Measurements from ENCODE around the gene NDRG4.
A peak's percentile ranks its signal among the peaks of the same experiment; 100 is the strongest.

Gene NDRG4, protein sequence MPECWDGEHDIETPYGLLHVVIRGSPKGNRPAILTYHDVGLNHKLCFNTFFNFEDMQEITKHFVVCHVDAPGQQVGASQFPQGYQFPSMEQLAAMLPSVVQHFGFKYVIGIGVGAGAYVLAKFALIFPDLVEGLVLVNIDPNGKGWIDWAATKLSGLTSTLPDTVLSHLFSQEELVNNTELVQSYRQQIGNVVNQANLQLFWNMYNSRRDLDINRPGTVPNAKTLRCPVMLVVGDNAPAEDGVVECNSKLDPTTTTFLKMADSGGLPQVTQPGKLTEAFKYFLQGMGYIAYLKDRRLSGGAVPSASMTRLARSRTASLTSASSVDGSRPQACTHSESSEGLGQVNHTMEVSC

DNA sequence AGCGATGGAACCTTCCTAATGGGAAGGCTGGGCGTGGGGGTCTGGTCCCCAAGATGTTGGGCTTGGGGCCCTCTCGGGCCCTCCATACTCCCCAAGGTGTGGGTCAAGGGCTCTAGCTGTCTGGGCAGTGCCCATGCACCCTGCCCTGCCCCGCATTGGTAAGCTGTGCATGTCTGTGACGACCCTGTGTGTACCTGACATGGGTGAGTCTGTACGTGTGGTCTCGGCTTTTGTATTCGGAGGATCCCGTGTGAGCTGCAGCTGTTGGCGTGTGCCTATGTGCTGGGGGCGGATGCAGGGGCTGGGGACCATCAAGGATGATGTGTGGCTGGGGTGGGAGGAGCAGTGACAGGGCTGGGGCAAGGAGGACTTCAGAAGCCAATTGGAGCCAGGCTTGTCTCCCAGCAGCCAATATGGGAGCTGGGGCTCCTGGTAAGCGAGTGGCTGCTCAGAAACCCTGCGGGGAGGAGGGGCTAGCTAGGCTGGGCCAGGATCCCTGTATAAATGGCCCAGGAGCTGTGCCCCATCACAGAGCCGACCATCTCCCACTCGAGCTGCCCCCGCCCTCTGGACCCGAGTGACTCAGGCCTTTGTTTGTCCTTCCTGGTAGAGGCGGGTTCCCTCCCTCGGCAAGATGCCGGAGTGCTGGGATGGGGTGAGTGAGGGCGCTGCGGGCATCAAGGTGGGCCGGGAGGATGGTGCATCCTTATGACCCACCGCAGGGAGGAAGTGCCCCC is at the start of gene NDRG4:
NDRG4 (plus strand) TSS at position 529 of the 737 bp plus-strand sequence; CDS start at position 635, 106 bp downstream.
- peak; percentile 78 for DNase-seq (ENCODE audit: low read depth, low spot score)

DNA sequence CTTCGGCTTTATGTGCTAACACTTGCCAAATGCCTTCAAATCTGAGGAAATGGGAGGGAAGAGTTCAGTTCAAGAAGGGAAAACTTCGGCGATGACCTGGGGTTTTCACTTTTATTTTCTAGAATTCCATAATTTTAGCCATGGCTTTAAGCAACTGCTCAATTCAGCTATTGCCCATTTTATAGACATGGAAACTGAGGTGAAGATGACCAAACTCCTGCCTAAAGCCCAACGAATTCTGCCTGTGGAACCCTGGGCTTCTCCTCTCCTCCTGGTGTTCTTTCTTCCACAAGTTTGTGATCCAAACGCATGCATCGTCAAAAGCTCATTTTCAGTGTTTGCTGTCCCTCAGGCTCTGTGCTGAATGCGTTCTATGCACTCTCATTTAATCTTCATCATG is 49.4 kb upstream of the NDRG4 start:
- DNase-seq (ENCODE audit: low read depth, low spot score): no peak

DNA sequence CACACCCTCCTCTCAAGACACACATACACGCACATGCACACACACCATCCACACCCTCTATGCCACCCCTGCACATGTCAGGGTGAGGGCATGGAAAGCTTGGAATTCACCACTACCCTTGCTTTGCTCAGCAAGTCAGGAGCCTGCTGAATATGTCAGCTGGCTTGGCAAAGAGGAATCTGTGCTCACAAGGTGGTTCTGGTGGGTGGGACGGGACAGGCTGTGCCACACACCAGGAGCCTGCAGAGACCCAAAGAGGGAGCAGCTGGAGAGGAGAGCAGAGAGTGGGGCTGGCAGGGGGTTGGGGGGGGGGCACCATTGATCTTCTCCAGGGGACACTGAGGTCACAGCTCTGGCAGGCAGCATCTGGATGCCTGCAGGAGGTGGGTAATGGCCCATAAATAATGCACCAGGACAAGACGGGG is 48.7 kb upstream of the NDRG4 start:
- no peak for DNase-seq (ENCODE audit: low read depth, low spot score)

DNA sequence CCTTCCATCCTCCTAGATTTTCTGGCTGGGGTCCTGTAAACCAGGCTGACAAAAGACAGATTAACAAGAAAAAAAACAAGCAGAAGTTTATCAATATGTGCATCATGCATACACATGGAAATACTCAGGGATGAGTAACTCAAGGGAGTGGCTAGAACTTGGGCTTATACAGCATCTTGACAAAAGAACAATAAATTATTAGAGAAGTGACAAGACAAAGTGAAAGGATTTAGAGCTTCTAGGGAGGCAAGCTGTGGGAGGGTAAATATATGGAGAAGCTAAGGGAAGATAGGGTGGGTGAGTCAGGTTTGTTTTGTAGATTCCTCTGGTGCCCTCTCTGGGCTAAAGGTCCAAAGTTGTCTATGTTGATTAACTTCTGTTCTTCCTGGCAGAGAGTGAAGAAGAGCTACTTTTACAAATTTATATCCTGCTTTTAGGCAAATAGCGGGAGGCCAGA is 48.0 kb upstream of the NDRG4 start:
- no peak for DNase-seq (ENCODE audit: low read depth, low spot score)

DNA sequence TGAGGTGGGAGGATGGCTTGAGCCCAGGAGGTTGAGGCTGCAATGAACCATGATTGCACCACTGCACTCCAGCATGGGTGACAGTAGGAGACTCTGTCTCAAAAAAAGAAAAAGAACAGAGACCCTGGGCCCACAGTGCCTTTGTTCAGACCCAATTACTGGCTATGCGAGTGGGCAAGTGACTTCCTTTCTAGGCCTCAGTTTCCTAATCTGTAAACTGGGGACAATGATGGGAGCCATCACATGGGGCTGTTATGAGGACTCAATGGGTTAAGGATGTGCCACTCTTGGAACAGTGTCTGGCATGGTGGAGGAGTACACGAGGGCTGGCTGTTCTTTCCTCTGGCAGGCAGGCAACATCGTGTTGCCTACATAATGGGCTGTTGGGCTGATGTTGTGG is 47.3 kb upstream of the NDRG4 start:
- no peak for DNase-seq (ENCODE audit: low read depth, low spot score)

DNA sequence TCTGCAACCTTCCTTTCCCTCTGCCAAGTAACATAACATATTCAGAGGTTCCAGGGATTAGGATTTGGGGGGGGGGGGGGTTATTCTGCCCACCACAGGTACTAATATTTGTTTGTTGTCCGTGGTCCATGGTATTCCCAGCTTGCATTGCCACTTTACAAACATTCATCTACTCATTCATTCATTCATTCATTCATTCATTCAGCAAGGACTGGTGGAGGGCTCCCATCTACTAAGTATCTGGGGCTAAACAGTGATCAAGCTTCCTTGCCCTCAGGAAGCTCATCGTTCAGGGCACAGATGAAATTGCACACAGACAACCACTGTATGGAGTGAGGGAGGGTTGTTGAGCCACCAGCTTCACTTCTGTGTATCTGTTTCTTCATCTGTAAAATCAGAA is 45.8 kb upstream of the NDRG4 start:
- no peak for DNase-seq (ENCODE audit: low read depth, low spot score)

DNA sequence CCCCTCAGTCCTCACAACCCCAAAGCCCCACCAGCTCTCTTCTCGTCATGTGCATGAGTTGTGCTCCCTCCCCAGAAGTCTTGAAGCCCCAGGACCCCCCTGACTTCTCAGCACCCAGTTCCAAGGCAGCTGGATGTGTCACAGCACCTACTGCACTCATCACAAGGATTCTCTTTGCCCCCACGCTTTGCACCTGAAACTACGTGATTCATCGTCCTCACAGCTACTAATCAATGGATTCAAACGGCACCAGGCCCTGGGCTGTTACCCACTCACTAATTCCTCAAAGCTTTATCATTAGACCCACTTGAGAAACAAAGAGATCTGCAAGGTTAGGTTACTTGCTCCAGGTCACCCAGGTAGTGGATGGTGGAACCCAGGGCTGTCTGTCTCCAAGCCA is 45.1 kb upstream of the NDRG4 start:
- no peak for DNase-seq (ENCODE audit: low read depth, low spot score)

DNA sequence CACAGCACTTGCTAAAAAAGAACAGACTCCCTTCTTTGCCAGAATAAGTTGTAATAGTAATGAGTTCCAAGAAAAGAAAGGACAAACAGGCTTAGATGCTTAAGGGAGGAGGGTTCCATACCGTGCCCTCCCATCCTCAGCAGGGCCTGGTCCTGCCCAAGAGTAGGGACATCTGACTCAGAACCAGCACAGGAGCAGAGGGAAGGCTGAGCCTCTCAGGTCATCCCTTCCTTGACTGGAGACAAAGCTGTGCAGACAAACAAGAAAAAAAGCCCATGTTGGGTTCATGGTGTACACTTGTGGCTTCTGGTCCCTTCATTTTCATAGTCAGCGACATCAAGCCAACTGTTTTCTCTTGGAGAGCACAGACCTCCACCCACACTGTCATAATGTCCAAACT is 44.2 kb upstream of the NDRG4 start:
- no peak for DNase-seq (ENCODE audit: low read depth, low spot score)

DNA sequence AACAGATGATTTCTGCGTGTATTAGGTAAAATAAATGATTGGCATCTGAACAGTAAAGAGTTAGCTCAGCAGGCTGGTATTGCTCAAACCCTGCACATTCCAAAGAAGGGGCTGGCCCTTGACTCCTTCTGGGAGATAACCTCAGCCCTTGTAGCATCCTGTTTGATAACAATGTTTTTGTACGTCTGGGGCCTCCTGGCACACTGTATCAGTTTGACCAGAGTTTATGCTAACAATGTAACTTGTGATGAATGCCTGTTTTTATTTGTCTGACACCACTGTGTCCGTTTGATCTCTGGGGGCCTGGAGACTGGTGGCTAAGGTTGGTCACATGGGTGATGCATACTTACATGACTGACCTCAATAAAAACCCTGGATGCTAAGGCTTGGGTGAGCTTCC is 43.8 kb upstream of the NDRG4 start:
- no peak for DNase-seq (ENCODE audit: low read depth, low spot score)

DNA sequence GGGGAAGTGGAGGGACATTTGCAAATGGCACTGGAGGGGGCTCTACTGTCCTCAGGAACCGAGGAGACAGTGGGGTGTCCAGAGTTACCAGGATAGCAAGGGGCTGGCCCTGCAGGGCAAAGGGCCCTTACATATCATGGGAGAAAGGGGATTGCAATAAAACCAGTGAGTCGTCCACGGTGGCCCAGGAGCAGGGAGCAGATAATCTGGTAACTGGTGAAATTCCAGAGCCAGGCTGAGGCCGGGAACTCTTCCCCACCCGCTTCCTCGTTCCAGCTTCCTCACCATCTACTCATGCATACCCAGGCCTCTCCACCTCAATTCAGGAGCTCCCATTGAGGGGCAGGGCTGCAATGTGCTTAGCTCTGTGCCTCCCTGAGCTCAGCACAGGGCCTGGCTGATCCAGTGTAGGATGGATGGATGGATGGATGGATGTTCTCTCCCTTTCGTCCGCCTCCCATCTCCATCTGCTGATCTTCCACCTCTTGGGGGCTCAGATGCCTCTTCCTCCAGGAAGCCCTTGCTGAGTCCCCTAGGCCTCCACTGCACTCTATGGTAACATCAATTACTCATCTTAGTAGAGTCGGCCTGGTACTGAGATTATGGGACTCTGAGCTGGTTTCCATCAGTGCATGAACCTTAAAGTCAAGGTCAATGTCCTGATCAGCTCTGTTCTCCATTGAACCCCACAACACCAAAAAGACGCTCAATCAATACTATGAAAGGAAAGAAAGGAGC is 41.2 kb upstream of the NDRG4 start:
- no peak for DNase-seq (ENCODE audit: low read depth, low spot score)

DNA sequence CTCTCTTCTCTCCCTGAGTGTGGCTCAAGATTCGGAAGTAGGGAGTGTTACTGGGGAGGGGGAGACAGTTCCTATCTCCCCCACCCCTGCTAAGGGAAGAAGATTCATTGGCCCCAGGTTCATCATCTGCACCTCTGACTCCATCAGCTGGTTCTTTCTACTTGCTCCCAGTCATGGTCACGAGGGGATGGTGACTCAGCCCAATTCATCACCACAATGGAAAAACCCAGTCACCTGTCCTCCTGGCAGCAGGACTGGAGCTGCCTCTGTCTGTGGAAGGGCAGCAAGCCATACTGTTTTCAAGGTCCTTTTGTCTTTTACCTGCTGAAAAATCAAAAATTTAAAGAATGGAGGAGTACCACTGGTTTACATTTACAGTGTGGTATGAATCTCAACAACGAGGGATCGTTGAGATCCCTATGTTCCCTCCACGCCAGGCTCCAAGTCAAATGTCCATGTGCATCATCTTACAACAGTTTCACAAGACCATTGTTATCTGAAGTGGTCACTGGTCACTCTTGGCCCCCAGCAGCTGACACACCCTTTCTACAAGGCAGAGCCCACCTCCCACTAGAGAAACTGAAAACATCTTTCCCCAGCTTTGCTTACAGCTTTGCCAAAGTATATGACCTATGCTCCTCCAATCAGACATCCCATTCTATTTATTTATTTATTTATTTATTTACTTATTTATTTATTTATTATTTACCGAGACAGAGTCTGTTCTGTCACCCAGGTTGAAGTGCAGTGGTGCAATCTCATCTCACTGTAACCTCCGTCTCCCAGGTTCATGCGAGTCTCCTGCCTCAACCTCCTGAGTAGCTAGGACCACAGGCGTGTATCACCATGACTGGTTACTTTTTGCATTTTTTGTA is 40.4 kb upstream of the NDRG4 start:
- DNase-seq (ENCODE audit: low read depth, low spot score): no peak

DNA sequence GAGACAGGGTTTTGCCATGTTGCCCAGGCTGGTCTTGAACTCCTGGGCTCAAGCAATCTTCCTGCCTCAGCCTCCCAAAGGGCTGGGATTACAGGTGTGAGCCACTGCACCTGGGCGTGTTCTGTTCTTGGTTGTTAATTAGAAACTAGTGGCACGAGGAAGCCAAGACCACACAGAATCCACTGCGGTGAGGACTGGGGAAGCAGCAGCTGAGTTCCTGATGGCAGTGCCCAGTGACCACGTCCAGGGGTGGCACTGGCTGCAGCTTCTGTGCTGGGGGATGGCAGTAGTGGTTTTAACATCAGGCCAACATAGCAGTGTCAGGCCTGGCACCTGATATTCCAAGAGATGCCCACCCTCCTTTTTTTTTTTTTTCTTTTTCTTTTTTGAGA is 39.7 kb upstream of the NDRG4 start:
- no peak for DNase-seq (ENCODE audit: low read depth, low spot score)

DNA sequence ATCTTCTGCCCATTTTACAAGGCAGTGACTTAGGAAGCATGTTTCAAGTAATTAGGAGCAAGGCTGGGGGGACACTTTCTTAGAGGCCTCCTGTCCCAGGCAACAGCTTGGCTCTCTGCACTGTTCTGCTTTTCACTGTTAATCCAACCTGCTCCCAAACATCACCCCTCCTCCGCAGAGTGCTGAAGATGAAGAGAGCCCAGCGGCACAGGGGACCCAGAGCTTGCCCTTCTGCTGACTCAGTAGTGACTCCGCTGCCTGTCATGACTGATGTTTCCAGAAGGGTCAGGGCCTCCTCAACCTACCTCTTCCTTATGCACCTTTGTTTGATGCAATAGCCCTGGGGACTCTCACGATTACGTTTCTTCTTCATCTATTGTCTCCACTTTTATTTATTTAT is 38.9 kb upstream of the NDRG4 start:
- no peak for DNase-seq (ENCODE audit: low read depth, low spot score)

DNA sequence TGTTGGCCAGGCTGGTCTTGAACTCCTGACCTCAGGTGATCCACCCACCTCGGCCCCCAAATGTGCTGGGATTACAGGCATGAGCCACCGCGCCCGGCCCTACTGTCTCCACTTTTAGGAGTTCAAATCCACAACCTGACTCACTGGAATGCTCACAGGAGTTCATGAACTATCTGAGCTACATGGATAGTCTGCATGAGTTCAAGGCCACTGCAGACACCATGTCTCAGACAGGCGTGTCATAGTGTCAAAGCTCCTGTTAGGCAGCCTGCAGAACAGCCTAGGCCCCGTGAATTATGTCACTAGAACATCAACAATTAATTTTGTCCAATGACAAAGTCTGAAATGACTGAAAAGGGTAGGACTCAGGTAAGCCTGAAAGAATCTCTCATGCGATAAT is 38.3 kb upstream of the NDRG4 start:
- no peak for DNase-seq (ENCODE audit: low read depth, low spot score)

DNA sequence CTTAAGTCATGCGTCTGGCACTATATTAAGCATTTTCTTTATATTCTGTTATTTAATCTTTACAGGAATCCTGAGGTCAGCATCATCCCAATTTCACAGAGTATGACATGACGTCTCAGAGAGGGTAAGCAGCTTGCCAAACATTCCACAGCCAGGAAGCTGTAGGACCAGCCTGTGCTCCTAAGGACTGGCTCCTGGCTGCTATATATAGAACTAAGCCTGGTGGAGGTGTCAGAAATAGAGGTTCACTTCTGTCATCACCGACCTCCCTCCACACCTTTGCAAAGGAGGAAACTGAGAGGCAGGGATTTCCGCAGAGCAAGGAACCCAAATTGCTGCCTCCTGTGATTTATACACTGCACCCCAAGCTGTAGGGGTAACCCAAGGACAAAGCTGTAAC is 37.9 kb upstream of the NDRG4 start:
- DNase-seq (ENCODE audit: low read depth, low spot score): no peak

DNA sequence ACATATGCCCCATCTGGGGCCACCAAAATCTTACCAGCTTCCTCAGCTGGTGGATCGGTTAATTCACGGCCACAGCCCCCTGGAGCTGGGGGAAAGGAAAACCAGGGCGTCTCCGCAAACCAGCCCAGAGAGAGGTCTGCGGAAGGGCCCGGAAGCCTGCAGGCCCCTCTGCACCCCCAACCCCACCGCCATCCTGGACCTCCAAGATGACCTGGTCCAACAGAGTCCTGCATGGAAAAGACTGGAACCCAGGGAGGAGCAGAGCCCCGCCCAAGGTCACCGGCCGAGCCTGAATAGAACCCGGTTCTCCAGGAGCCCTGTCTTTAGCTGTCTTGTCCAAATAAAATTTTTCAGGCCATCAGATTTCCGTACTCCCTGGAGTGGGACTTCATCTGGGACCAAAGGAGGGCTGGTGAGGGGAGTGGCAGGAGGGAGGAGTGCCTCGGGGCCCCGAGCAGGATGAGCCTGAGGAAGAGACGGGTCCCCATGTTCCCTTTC is 37.4 kb upstream of the NDRG4 start:
- DNase-seq (ENCODE audit: low read depth, low spot score): no peak

DNA sequence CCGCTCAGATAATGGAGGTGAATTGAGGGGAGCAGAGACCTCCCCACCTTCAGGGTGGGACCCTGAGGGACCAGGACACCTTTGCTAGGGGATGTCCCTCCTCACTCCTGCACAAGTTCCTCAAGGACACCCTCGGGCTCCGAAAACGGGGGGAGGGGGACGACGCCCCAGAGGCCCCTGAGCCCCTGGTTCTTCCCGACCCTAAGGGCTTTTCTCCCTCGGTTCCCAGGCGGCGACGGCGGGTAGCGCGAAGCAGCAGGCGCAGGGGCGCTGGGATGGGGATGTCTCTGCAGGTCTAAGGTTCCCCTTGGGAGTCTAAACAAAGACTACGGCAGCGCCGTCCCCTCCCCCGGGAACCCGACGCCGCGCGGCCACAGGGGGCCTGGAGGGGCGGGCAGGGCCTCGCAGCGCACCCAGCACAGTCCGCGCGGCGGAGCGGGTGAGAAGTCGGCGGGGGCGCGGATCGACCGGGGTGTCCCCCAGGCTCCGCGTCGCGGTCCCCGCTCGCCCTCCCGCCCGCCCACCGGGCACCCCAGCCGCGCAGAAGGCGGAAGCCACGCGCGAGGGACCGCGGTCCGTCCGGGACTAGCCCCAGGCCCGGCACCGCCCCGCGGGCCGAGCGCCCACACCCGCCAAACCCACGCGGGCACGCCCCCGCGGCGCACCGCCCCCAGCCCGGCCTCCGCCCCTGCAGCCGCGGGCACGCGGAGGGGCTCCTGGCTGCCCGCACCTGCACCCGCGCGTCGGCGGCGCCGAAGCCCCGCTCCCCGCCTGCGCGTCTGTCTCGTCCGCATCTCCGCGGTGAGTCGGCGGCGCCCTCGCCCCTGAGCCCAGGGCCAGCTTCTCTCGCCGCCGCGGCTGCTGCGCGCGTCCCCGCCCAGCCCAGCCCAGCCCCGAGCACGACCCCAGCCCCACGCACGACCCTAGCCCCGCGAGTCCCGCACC is 36.7 kb upstream of the NDRG4 start:
- no peak for DNase-seq (ENCODE audit: low read depth, low spot score)

DNA sequence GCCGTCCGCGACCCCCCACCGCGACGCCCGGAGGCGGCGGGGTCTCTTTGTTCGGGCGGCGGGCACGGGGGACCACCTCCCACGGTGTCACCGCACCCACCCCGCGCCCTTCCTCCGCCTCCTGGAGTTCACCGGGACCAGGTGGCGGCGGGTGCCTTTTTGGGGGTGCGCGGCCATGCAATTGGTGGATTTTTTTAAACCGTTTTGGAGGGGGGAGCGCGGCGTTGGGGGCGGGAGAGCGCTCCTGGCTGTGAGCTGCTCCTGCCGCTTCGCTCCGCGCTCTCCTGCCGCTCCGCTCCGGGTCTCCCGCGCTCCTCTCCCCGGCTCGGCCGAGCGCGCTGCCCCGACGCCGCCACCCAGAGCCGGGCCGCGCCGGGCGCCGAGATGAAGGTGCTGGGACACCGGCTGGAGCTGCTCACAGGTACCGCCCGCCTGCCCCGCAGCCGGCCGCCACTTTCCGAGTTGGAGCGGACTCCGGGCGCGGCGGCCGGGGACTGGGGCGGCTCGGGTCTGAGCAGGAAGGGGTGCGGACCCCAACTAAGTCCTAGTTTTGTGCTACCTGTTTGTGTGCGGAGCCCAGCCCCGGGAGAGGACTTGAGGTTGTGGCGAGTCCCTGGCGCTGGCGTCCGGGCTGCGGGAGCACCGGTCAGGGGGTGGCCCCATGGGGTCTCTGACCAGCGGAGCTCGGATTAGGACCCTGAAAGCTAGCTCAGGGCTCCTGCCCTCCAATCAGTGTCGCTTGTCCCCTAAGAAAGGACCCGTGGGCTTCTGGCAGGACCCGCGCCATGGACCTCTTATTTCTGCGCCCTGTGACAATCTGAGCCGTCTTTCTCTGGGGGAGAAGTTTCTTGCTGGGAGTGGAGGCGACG is 35.7 kb upstream of the NDRG4 start:
- DNase-seq (ENCODE audit: low read depth, low spot score): no peak

Data from iPS DF 19.7 (cell line).